Measurements from ENCODE around the gene HNRNPR.
"Not testable (repeated sequence)": the region's sequence is repeated elsewhere in the genome, so short reads cannot be mapped to it uniquely, and the experiment has no call there.

The HNRNPR gene

DNA sequence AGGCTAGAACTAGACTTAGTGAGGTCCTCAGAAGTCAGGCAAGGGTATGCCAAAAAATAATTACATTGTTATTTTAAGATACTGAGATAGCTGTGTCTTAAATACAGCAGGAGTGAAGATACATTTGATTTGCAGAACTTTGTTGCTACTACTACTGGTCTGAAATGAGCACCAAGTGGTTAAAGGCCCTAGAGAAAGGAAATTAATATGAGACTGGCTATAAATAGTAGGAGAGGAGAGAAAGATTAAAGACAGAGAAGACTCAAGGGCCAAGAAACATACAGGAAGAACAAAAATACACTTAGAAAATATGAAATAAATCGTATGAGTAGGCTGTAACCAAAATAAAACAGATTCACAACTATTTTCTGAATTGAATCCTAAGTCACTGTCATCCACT, 21.3 kb downstream of the HNRNPR start:
- DNase-seq: no peak

DNA sequence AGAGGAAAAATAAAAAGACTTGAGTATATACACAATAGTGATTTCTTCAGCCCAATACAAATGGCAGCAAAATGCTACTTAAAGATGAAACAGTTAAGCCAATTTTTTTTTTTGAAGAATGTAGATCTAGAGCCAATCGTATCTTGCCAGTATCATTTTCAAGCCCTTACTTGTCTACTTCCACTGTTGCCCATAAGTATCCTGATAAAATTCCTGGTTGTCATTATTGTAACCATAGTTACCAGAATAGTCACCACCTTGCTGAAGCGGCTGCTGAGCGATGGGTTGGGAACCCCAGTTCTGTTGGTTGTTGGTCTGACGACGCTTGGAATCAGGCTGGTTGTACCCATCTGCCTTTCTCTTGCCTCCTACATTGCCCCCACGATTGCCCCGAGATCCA, 33.8 kb downstream of the HNRNPR start:
- DNase-seq: not testable (repeated sequence)

- no peak for DNase-seq
Measured at GRCh38 chr1:23304140-23304620, 39.9 kb downstream of the HNRNPR start.

GRCh38 chr1:23303524-23303923, 40.6 kb downstream of the HNRNPR start:
- no peak for DNase-seq

GRCh38 chr1:23296931-23297330, 47.2 kb downstream of the HNRNPR start:
- DNase-seq: no peak

GRCh38 chr1:23291706-23292105, 52.4 kb downstream of the HNRNPR start:
- DNase-seq: no peak

DNA sequence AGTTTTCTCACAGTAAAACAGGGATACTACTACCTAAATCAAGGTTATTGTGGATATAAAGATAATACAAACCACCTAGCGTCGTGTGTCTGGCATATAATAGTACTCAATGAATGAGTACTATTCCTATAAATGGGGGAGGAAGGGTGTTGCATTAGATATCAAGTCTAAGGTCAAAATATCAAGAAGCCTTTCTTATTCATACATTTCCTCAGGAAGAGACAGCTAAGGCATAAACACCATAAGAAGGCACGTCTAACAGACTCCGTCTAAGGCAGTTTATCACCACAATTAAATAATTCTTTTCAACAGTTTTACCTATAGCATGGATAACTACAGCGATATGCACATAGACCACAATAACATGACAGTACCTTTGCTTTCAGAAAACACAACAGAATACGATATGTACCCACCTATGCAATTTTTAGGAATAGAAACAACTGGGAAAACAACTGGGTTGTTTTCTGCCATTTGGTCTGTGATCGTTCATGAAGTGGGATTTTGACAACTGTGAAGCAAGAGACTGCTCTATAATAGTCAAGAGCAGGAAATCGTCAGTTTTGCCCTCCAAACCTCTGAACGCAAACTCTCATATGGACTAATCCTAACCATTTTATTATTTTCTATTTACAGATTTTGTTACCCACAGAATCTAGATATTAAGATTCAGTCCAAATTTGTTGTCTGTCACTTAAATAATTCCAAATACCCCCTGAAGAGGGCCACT, 53.1 kb downstream of the HNRNPR start:
- DNase-seq: no peak

DNA sequence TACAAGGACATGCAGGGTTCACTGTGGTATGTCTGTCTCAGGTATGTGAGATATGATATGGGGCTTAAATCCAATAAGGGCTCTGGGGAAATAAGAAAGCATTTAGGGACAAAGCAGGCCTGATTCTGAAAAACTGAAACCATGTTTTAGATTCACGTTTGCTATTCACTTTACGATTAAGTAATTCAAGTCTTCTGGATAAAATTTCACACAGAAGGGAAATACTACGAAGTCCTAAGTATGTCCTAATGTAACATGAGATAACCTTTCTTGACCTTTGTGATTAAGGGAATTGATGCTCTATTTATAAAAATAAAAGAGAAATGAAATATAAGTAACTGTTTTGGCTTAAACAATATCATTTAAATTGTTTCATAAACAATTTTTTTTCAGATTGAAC, 55.4 kb downstream of the HNRNPR start:
- DNase-seq: no peak

DNA sequence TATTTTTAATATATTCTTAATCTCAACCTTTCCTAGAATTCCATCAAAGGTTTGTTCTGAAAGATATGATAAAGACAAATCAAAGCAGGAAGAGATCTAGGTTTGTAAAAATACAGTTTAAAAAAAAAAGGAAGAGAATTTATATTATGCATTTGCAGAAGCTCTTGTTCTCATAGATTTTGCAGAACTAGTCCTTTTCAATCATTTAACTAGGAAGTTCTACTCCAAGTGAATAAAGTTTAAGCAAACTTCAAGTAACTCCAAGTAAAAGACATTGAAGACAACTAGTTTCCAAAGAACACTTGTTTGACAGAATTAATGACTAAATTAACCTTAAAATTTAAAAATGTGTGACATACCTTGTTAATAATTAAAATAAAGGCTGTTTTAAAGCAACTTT, 55.9 kb downstream of the HNRNPR start:
- no peak for DNase-seq

GRCh38 chr1:23286401-23286800, 57.7 kb downstream of the HNRNPR start:
- DNase-seq: no peak

- DNase-seq: no peak
Measured at GRCh38 chr1:23283667-23284602, 60.1 kb downstream of the HNRNPR start.

GRCh38 chr1:23282957-23283356, 61.1 kb downstream of the HNRNPR start:
- DNase-seq: no peak

DNA sequence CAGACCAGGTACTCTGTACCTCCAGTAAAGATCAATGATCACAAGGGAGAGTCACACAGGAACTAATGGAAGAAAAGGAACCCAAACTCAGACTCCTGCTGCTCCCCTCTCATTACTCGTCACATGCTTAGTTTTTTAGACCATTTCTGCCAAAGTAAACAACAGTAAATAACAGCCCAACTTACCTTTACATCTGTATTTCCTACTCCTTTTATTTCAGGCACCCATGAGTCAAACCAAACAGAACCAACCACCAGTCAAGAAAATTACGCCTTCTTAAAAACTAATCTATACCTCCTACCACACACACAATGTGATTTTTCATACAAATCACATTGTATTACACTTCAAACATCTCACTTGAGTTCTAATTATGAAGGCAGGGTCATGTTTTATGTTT, 65.4 kb downstream of the HNRNPR start:
- DNase-seq: no peak

DNA sequence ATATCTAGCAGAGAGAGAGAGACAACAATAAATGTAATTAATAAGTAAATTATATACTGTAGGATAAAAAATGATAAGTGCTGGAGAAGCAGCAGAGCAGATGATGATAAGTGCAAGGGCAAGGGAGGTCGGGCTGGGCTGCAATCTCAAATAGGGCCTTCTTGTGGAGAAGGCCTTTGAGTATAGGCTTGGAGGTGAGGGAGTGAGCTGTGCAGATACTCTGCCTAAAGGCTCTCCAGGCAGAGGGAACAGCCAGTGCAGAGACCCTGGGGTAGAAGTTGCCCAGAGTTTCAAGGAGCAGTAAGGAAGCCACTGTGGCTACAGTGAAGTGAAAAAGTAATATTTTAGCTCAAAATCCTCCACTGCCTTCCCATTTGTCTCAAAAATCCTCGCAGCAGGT, 67.6 kb downstream of the HNRNPR start:
- DNase-seq: no peak

- DNase-seq: no peak
Measured at GRCh38 chr1:23274134-23274505, 70.0 kb downstream of the HNRNPR start.

DNA sequence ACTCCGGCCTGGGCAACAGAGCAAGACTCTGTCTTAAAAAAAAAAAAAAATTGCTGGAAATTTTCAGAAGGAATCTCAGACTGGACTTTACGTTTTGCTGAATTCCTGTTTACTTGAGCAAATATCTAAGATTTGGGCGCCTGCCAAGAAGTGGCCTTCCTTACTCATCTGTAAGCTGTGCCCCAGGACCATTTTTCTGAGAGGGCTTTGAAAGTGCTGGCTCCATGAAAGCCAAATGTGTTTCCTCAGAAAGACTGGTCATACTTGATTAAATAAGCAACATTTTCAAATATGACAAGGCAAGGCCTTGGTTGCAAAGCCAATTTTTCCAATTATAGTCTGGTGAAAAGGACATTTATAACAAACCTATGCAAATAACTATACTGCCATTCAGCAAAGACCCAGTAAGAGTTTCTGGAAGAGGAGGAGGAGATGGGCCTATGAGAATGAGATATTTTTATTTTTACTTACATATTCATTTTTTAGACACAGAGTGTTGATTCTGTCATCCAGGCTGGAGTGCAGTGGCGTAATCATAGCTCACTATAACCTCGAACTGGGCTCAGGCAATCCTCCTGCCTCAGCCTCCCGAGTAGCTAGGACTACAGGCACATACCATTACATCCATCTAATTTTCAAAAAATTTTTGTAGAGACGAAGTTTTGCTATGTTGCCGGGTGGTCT, 70.5 kb downstream of the HNRNPR start:
- no peak for DNase-seq

DNA sequence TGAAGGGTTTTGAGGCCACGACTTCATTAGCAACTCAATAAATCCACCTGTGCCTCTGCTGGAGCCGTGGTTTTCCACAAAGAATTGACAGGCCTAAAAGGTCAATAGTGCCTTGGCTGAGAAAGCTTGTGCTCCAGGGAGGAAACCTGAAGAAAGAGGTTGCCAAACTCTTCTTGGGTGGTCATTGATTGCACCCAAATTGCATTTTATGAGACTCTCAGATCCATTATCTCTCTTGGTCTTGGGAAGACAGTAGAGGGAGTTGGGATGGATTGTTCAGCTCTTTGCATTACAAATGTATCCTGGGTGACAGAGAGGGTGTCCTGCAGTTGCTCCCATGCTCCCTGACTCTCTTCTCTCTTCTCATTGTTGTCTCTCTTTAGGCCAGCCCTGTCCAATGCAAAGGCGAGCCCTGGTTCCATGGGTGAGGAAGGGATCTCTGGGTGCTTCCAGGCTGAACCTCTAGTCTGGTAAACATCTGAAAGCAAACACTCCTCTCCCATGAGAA, 80.7 kb downstream of the HNRNPR start:
- DNase-seq: no peak

- DNase-seq: not testable (repeated sequence)
Measured at GRCh38 chr1:23258082-23258481, 86.0 kb downstream of the HNRNPR start.

GRCh38 chr1:23257371-23257770, 86.7 kb downstream of the HNRNPR start:
- DNase-seq: not testable (repeated sequence)
